GM12873 (cell line): ENCODE data around the gene BSND.

Experiments used
- TF ChIP-seq, protein P1 (sequence below): IDR thresholded peaks from 2 replicates; pipeline ENCODE4 v1.5.1; 2012; ENCODE audit warnings: low read depth, mild to moderate bottlenecking, moderate library complexity, low read length, control low read depth; ENCODE audit not compliant: insufficient read depth; ENCODE audit errors: missing control alignments

The BSND gene

DNA sequence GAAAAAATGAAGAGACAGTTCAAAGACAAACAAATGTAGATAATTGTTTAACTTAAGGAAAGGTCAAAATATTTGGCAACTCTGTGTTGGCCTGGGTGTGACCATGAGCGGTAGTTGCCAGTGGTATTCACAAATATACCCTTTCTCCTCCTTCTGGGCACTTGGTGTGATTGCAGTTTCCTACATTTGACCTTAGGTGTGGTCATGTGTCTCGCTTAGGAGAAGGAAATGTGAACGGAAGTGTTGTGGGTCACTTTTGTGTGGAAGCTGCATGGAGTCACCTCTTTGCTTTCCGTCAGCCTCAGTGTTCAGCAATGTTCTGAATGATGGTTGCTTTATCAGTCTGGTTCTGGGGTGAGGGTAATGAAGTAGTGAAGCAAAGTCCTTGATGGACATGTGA lies 37.2 kb downstream of the BSND start:
- TF ChIP-seq, protein P1, sequence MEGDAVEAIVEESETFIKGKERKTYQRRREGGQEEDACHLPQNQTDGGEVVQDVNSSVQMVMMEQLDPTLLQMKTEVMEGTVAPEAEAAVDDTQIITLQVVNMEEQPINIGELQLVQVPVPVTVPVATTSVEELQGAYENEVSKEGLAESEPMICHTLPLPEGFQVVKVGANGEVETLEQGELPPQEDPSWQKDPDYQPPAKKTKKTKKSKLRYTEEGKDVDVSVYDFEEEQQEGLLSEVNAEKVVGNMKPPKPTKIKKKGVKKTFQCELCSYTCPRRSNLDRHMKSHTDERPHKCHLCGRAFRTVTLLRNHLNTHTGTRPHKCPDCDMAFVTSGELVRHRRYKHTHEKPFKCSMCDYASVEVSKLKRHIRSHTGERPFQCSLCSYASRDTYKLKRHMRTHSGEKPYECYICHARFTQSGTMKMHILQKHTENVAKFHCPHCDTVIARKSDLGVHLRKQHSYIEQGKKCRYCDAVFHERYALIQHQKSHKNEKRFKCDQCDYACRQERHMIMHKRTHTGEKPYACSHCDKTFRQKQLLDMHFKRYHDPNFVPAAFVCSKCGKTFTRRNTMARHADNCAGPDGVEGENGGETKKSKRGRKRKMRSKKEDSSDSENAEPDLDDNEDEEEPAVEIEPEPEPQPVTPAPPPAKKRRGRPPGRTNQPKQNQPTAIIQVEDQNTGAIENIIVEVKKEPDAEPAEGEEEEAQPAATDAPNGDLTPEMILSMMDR = peak; percentile 16

DNA sequence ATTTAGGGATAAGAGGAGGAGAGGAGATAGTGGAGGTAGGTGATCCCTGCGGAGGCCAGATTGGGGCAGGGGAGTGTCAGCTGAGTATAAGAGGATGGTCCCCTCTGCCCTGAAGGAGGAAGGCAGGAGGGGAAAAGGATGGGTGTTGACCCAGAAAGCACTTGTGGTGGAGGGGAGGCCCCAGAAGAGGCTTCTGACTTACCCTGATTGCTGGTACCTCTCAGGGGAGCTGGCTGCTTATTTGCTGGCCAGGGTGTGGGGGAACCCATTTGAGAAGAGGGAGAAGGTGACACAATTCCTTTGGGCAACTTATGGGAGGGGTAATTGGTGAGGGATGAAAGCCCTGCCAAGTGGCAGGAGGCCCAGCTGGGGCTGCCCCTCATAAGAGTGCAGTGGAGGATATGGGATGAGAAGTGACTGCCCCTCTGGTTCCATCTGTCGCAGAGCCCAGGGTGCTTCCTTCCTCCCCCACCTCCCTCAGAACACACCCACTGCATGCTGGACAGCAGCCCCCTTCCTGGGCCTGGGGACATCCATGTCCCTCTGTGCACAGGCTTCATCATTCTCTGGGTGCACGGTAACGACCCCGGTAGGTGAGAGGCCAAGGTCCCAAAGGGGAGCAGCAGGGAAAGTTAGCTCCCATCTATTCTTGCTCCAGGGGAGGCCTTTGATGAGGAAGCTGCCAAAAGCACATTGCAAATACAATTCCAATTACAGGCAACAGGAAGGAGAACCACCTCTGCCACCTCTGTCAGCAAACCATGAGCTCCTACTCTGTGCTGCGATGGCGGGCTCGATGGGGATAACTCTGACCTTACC lies 39.2 kb downstream of the BSND start:
- TF ChIP-seq, protein P1 = no peak

DNA sequence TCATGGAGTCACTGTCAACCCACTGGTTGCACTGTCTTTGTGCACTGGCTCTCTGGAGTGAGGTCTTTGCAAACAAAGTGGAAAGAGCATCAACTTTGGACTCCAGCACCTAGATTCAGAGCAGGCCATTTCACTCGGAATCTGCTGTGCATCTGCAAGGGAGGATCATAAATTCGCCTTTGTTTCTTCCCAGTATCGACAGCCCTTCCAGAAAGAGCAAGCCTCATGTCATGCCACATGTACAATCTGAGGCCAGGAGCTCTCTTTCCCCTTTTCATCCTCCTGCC lies 39.8 kb downstream of the BSND start:
- TF ChIP-seq, protein P1 = no peak

DNA sequence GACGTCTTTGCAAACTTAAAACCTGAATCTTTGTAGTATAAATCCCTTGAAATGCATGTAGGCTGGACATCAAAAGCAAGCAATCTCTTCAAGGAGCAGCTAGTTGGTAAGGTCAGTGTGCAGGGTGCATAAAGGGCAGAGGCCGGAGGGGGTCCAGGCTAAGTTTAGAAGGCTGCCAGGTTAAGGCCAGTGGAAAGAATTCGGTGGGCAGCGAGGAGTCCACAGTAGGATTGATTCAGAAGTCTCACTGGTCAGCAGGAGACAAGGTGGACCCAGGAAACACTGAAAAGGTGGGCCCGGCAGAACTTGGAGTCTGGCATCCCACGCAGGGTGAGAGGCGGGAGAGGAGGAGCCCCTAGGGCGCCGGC lies 40.2 kb downstream of the BSND start:
- TF ChIP-seq, protein P1 = no peak

DNA sequence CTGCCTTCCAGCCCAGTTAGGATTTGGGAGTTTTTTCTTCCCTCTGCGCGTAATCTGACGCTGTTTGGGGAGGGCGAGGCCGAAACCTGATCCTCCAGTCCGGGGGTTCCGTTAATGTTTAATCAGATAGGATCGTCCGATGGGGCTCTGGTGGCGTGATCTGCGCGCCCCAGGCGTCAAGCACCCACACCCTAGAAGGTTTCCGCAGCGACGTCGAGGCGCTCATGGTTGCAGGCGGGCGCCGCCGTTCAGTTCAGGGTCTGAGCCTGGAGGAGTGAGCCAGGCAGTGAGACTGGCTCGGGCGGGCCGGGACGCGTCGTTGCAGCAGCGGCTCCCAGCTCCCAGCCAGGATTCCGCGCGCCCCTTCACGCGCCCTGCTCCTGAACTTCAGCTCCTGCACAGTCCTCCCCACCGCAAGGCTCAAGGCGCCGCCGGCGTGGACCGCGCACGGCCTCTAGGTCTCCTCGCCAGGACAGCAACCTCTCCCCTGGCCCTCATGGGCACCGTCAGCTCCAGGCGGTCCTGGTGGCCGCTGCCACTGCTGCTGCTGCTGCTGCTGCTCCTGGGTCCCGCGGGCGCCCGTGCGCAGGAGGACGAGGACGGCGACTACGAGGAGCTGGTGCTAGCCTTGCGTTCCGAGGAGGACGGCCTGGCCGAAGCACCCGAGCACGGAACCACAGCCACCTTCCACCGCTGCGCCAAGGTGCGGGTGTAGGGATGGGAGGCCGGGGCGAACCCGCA lies 40.8 kb downstream of the BSND start, which contains the start of gene PCSK9:
Gene PCSK9, plus strand, starts transcription at position 207 of the 741 bp plus-strand sequence. Its CDS starts 290 bp downstream, at position 497.
- TF ChIP-seq, protein P1 = no peak

DNA sequence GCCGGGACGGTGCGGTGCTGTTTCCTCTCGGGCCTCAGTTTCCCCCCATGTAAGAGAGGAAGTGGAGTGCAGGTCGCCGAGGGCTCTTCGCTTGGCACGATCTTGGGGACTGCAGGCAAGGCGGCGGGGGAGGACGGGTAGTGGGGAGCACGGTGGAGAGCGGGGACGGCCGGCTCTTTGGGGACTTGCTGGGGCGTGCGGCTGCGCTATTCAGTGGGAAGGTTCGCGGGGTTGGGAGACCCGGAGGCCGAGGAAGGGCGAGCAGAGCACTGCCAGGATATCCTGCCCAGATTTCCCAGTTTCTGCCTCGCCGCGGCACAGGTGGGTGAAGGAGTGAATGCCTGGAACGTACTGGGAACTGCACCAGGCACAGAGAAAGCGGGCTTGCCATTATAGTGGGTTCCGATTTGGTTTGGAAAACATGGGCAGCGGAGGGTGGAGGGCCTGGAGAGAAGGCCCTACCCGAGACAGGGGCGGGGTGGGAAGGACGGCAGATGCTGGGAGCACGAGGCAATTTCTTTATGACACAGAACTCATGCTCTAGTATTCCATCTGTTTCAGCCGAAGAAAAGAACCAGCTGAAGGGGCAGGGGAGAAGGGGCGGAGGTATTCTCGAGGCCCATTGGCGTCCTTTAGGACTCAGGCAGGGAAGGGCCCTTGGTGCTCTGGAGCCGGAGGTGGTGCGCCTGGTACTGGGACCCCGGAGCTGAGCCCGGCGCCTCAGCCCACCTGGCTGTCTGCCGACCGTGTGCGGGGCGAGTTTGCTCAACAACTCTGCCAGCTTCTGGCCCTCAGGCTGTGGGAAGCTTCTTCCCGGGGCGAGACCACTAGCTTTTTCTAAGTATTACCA lies 41.6 kb downstream of the BSND start:
- TF ChIP-seq, protein P1 = no peak
